GM19240 (cell line): ENCODE data around the gene INHBE.
"Not testable (repeated sequence)": the region's sequence is repeated elsewhere in the genome, so short reads cannot be mapped to it uniquely, and the experiment has no call there.

ENCODE experiments used
- DNase-seq: peaks from one replicate; pipeline ENCODE4 v3.0.0; 2011; ENCODE audit warnings: low spot score; ENCODE audit not compliant: insufficient read length

The INHBE gene

DNA sequence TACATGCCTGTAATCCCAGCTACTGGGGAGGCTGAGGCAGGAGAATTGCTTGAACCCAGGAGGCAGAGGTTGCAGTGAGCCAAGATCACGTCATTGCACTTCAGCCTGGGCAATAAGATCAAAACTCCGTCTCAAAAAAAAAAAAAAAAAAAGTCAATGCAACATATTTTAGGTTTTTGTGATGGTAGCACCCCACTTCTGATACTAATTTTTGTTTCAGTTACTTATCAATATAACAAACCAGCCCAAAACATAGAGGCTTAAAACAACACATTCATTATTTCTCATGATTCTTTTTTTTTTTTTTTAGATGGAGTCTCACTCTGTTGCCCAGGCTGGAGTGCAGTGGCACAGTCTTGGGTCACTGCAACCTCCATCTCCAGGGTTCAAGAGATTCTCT lies 13.7 kb upstream of the INHBE start:
- DNase-seq, result not testable (repeated sequence)

DNA sequence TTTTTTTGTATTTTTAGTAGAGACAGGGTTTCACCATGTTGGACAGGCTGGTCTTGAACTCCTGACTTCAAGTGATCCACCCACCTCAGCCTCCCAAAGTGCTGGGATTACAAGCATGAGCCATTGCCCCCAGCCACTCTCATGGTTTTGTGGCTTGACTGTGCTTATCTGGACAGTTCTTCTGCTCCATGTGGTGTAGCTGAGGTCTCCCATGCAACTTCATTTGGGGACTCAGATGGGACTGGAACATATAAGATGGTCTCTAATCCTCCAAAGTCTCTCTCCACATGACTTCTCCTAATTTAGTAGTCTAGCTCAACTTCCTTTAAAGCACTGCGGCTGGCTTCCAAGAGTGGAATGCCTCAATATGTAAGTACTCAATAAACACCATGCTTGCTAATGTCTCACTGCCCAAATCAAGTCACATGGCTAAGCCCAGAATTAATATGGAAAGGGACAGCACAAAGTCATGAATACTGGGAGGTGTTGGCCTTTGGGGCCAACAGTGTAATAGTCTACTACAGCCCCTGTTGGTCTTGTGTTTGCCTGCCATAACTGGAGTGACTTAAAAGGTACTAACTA lies 13.2 kb upstream of the INHBE start:
- DNase-seq, result no peak

DNA sequence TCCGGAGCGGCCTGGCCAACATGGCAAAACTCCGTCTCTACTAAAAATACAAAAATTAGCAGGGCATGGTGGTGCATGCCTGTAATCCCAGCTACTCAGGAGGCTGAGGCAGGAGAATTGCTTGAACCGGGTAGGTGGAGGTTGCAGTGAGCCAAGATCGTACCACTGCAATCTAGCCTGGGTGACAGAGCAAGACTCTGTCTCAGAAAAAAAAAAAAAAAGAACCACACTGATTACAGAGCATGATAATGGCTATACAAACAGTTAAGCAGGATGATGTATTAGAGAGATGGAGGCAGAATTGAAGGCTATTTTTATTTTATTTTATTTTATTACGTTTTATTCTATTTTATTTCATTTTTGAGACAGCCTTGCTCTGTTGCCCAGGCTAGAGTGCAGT lies 10.8 kb upstream of the INHBE start:
- DNase-seq, result not testable (repeated sequence)

DNA sequence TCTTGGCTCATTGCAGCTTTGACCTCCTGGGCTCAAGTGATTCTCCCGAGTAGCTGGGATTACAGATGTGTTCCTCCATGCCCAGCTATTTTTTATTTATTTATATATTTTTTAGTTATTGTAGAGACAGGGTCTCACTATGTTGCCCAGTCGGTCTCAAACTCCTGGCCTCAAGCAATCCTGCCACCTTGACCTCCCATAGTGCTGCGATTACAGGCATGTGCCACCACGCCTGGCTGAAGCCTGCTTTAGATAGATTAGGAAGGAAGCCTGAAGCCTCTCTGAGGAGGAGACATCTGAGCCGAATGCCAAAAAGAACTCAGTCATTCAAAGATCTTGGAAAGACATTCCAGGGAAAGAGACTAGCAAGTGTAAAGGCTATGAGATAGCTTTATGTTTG lies 10.4 kb upstream of the INHBE start:
- DNase-seq, result no peak

DNA sequence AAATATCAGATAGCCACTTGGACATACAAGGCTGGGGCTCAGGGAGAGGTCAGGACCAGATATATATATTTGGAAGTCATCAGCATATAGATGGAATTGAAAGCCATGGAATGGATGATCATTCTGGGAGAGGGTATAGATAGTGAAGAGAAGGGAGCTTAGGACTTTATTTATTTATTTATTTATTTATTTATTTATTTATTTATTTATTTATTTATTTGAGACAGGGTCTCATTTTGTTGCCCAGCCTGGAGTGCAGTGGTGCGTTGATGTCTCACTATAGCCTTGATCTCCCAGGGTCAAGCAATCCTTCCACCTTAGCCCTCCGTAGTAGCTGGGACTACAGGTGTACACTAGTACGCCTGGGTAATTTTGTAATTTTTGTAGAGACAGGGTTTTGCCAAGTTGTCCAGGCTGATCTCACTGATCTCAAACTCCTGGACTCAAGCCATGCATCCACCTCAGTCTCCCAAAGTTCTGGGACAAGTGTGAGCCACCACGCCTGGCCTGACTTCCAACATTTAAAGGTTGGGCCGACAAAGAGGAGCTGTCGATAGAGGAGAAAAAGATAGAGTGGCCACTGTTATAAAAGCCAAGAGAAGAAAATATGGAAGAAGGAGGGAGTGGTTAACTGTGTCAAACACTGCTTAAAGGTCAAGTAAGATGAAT lies 8.7 kb upstream of the INHBE start:
- DNase-seq, result no peak

DNA sequence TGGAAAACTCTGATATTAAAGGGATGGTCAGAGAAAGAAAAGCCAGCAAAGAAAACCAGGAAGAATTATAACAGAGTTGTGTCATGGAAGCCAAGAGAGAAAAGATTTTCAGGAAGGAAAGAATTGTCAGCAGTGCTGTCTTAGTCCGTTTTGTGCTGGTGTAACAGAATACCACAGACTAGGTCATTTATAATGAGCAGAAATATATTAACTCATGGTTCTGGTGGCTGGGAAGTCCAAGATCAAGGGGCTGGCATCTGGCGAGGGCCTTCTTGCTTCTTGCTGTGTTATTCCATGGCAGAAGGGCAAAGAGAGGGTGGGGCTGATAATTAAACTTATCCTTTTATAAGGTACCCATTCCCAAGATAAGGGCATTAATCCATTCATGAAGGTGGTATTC lies 6.4 kb upstream of the INHBE start:
- no peak for DNase-seq

DNA sequence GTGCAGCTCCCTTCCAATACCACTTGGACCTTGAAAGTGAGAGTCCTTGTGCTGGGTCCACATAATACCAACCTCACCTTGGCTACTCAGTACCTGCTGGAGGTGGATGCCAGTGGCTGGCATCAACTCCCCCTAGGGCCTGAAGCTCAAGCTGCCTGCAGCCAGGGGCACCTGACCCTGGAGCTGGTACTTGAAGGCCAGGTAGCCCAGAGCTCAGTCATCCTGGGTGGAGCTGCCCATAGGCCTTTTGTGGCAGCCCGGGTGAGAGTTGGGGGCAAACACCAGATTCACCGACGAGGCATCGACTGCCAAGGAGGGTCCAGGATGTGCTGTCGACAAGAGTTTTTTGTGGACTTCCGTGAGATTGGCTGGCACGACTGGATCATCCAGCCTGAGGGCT lies 5.7 kb upstream of the INHBE start:
- DNase-seq, result no peak

DNA sequence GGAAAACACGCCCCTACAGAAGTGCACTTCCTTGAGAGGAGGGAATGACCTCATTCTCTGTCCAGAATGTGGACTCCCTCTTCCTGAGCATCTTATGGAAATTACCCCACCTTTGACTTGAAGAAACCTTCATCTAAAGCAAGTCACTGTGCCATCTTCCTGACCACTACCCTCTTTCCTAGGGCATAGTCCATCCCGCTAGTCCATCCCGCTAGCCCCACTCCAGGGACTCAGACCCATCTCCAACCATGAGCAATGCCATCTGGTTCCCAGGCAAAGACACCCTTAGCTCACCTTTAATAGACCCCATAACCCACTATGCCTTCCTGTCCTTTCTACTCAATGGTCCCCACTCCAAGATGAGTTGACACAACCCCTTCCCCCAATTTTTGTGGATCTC lies 5.0 kb upstream of the INHBE start:
- DNase-seq, result no peak

DNA sequence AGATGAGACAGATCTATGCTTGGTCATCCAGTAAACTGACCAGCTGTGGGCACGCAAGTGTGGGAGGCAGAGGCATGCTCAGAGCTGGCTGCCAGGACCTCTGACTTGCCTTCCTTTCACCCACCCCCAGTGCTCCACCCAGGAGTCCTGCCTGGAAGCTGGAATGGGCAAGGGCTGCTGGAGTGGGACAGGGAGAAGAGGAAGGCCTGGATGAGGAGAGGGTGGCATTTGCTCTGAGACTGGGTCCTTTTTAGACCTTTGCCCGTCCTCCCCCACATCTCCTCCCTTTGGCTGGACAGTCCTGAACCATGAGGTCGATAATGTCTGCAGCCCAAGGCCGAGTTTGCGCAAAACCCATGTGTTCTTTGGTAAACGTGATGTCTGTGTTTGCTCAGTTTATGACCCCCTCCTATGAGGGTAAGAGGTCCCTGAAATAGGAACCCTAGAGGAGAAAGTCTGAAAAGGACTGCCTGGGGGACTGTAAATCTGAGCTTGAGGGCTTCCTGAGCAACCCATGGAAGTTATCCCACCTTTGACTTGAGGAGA lies 3.8 kb upstream of the INHBE start:
- DNase-seq, result no peak

DNA sequence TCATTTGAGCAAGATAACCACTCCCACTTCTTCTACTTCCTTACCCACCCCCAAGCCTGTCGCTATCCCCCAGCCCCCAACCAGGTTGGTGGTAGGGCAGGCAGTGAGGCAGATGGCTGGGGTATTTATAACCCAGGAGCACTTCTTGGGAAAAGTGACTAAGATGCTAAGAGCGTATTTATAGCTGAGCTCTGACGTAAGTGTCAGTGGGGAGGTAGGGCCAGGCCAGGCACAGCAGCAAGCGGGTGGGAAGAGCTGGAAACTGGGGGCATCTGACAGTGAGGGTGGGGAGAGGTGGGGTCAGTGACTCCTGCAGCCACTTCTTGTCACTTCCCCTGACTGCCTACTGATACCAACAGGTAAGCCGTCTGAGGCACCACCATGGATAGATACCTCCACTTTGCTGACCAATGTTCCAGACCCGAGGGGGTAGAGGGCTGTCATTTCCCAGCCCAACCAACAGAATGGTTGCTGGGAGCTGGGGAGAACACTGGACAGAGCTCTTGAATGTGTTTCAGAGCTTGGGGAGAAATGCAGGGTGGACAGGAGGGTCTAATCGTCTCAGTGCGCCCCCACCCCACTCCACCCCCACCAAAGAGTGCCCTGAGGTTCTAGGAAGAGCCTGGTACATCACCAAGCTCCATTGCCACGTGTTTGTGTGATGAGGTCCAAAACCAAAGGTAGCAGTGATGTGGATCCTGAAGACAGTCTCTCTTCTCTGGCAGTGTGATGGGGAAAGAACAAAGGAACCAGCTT lies 2.7 kb upstream of the INHBE start:
- DNase-seq, result no peak

DNA sequence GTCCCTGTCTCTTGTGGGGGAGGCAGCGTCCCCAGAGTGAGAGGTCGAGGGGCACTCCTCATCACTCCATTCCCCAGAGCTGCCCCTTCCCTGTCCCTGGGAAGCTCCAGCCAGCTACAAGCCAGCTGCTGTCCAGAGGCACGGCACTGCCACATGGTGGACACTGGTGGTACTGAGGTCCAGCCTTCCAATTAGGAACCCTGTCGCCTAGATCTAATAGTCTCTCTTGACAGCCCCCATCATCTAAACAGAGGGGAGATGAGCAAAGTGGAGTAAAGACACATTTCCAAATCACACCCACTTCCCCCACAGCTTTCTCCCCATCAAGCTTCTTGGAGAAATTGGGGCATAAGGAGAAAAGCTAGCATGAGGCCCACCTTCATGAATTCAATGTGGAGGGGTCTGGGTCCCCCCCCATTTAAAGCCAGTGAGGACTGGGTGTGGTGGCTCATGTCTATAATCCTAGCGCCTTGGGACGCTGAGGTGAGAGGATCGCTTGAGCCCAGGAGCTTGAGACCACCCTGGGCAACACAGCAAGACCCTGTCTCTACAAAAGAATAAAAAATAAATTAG lies 2.1 kb upstream of the INHBE start:
- DNase-seq, result no peak

DNA sequence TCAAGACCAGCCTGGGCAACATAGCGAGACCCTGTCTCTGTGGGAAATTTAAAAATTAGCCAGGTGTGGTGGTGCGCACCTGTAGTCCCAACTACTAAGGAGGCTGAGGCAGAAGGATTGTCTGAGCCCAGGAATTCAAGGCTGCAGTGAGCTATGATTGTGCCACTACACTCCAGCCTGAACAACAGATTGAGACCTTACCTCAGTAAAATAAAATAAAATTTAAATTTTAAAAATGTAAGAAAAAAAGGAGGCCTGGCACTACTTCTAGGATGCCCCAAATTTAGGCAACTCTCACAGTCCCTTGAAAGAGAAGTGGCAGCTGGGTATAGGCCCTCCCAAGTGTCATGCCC lies 918 bp upstream of the INHBE start:
- no peak for DNase-seq

DNA sequence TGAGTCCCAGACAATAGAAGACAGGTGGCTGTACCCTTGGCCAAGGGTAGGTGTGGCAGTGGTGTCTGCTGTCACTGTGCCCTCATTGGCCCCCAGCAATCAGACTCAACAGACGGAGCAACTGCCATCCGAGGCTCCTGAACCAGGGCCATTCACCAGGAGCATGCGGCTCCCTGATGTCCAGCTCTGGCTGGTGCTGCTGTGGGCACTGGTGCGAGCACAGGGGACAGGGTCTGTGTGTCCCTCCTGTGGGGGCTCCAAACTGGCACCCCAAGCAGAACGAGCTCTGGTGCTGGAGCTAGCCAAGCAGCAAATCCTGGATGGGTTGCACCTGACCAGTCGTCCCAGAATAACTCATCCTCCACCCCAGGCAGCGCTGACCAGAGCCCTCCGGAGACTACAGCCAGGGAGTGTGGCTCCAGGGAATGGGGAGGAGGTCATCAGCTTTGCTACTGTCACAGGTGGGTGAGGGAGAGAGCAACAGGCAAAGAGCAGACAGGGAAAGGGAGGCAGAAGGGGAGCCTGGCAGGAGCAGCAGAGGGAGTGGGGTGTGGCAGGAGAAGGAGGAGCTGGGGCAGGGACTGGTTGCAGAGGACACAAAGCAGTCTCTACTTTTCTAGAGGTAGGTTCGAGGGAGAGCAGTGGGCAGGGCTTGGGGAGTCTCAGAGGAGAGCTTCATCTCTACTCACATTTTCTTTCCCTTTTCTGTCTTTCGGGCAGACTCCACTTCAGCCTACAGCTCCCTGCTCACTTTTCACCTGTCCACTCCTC lies 452 bp downstream of the INHBE start:
- DNase-seq, result no peak

DNA sequence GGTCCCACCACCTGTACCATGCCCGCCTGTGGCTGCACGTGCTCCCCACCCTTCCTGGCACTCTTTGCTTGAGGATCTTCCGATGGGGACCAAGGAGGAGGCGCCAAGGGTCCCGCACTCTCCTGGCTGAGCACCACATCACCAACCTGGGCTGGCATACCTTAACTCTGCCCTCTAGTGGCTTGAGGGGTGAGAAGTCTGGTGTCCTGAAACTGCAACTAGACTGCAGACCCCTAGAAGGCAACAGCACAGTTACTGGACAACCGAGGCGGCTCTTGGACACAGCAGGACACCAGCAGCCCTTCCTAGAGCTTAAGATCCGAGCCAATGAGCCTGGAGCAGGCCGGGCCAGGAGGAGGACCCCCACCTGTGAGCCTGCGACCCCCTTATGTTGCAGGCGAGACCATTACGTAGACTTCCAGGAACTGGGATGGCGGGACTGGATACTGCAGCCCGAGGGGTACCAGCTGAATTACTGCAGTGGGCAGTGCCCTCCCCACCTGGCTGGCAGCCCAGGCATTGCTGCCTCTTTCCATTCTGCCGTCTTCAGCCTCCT lies 1.1 kb downstream of the INHBE start:
- no peak for DNase-seq

DNA sequence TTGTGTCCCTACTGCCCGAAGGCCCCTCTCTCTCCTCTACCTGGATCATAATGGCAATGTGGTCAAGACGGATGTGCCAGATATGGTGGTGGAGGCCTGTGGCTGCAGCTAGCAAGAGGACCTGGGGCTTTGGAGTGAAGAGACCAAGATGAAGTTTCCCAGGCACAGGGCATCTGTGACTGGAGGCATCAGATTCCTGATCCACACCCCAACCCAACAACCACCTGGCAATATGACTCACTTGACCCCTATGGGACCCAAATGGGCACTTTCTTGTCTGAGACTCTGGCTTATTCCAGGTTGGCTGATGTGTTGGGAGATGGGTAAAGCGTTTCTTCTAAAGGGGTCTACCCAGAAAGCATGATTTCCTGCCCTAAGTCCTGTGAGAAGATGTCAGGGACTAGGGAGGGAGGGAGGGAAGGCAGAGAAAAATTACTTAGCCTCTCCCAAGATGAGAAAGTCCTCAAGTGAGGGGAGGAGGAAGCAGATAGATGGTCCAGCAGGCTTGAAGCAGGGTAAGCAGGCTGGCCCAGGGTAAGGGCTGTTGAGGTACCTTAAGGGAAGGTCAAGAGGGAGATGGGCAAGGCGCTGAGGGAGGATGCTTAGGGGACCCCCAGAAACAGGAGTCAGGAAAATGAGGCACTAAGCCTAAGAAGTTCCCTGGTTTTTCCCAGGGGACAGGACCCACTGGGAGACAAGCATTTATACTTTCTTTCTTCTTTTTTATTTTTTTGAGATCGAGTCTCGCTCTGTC lies 1.8 kb downstream of the INHBE start:
- no peak for DNase-seq

DNA sequence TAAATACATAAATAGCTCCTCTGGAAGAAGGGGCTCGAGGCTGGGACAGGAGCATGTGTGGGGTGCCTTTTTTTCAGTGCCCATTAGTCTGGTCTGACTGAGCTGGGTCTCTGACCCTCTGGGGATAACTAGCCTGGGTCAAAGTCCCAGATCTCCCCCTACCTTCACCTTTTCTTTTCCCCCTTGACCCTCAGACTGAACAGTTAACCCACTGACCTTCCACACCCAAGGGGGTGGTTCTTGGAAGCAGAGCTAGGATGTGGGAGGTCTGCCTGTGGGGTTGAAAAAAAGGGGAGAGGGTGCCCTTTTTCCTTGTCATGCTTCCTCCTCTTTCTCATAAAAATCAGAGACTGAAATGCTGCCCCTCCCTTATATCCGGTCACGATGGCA lies 3.6 kb downstream of the INHBE start:
- no peak for DNase-seq

DNA sequence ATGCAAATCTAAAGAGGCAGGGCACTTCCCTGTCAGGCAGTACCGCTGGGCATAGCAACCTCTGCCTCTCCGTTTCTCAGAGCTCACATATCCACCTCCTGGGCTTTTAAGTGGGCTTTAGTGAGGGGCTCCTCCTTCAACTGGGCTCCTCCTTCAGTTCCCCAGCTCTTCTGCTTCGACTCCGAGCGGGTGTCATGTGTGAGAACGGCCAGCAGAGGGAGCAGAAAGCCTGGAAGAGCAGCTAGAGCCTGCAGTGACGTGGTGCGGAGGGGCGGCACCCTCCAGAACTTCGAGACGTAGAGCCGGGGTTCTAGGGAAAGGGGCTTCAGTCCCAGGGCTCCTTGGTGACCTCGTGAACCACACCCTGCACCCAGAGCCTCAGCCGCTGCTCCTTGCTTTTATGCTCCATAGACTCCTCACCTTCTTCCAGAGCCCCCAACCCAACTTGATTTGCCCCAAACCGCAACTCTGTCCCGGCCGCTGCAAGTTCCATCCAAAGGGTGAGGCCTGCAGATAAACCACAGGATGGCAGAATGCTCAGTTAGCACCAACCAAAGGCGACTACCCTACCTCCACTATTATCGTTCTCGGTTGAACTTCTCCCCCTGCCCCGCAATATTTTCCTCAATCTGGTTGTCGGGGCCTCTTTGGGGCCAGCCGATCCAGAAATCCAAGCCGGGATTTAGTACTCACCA lies 4.1 kb downstream of the INHBE start:
- DNase-seq, result peak; percentile 75

DNA sequence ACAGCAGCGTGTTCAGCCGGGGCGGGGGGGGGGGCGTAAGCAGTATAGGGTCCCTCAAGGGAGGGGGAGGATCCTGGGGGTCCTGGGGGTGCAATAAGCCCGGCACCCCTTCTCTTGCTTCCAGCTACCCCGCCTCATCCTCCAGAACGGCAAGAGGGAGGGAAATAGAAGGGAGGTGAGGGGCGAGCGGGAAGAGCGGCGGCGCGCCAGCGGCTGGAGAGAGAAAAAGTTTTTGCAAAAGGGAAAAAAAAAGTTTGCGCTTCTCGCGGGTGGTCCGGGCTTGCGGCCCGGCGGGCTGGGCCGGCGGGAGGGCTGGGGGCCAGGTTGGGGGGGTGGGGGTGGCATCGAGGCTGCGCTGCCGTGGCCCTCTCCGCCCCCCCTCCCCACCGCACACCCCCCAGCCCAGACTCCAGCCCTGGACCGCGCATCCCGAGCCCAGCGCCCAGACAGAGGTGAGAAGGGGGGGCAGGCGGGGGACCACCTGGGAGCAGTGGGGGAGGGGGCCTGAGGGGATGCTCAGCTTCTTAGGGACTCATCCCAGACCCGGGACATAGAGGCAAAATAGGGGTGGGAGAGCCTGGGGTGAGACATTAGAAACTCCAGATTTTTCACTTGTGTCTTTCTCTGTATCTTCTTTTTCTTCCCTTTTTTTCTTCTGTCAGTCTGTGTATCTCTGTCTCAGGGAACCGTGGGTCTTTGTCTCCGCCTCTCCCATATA lies 4.8 kb downstream of the INHBE start, which contains the start of gene GLI1:
TSS of gene GLI1 (plus strand) at position 36 of the 718 bp plus-strand sequence. CDS start 3,907 bp downstream, outside the sequence.
- DNase-seq, result no peak

DNA sequence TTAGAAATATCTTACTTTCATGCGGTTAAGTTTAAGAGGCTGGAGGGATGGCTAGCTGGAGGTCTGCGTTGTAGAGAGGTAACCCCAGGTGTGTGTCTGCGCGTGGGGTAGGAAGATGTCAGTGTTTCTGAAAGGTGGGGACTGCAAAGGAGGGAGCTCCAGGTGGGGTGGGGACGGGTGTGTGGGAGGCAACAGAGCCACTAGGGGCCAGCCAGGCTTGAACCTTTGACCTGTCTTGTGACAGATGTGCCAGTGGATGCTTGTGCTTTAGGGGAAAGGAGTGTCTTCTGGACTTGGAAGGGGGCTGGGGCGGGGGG lies 5.3 kb downstream of the INHBE start:
- DNase-seq, result no peak
